NCI-H345 treated with DMSO at 0.1 percent for 48 hours (cell line): ENCODE results near the gene ARID1B.

Experiments
- DNase-seq: peaks from one replicate; lab custom pipeline; 2025; ENCODE audit not compliant: unreplicated experiment; lab: John Stamatoyannopoulos, UW

ARID1B gene

GRCh38 chr6:157120534-157121232, 343.5 kb downstream of the ARID1B start:
- no peak for DNase-seq

GRCh38 chr6:157121897-157122296, 344.7 kb downstream of the ARID1B start:
- no peak for DNase-seq

GRCh38 chr6:157123234-157123633, 346.1 kb downstream of the ARID1B start:
- DNase-seq = no peak

- DNase-seq = no peak
These were observed 347.5 kb downstream of the ARID1B start for GRCh38 chr6:157124485-157125254.

- DNase-seq = no peak
These were observed 348.4 kb downstream of the ARID1B start for GRCh38 chr6:157125531-157125930.

GRCh38 chr6:157126183-157127098, 349.3 kb downstream of the ARID1B start:
- no peak for DNase-seq

GRCh38 chr6:157128235-157128775, 351.1 kb downstream of the ARID1B start:
- no peak for DNase-seq

- no peak for DNase-seq
These were observed 354.1 kb downstream of the ARID1B start for GRCh38 chr6:157131250-157131649.

GRCh38 chr6:157133856-157134255, 356.7 kb downstream of the ARID1B start:
- DNase-seq = no peak

- no peak for DNase-seq
These were observed 357.3 kb downstream of the ARID1B start for GRCh38 chr6:157134402-157135047.

GRCh38 chr6:157135691-157136090, 358.5 kb downstream of the ARID1B start:
- DNase-seq = no peak

- no peak for DNase-seq
These were observed 360.3 kb downstream of the ARID1B start for GRCh38 chr6:157137501-157137900.

- no peak for DNase-seq
These were observed 362.0 kb downstream of the ARID1B start for GRCh38 chr6:157139054-157139708.

- no peak for DNase-seq
These were observed 366.2 kb downstream of the ARID1B start for GRCh38 chr6:157143171-157143889.

GRCh38 chr6:157143890-157144798, 367.0 kb downstream of the ARID1B start:
- no peak for DNase-seq

- DNase-seq = no peak
These were observed 367.8 kb downstream of the ARID1B start for GRCh38 chr6:157144859-157145568.

- no peak for DNase-seq
These were observed 368.6 kb downstream of the ARID1B start for GRCh38 chr6:157145656-157146285.
